ENCODE measurements around the gene ADAMTSL5.
"Not testable (repeated sequence)": the region's sequence is repeated elsewhere in the genome, so short reads cannot be mapped to it uniquely, and the experiment has no call there.

ADAMTSL5 gene

DNA sequence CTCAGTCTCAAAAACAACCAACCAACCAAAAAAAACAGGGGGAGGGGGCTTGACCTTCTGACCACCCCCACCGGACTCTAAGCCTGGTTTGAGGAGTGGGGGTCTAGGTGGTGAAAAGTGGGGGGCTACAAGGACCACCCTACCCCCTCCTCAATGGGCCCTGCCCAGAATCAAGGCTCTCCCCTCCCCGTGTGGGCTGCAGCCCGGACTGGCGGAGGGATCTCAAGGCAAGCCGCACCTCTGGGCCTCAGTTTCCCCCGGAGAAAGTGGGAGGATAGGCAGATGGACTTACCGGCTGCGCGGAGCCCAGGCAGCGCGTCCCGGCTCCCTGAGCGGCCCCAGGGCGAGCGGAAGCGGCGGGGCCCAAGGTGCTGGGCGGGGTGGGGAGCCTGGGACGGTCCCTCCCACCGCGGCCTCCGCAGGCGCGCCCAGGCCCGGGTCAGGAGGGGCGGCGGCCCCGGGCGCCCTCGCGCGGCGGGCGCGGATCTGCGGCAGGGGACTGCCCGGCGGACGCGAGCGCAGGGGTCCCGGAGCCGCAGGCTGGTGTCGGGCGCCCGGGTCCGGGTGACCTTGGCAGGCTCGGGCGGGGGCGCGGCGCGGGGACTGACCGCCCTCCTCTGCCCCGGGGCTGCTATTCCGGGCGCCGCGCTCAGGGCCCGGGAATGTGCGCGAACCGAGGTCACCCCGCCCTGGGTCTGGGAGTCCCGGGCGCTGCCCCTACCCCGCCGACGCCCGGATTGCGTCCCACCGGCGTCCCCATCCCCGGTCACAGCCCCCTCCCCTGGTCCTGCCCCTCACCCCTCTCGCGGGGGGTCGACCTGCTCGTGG lies at the start of gene ADAMTSL5:
TSS of gene ADAMTSL5 (minus strand) at position 349 of the 828 bp plus-strand sequence. CDS start 2,076 bp downstream, outside the sequence.
- DNase-seq (ENCODE audit: low read depth), result peak; percentile 13

DNA sequence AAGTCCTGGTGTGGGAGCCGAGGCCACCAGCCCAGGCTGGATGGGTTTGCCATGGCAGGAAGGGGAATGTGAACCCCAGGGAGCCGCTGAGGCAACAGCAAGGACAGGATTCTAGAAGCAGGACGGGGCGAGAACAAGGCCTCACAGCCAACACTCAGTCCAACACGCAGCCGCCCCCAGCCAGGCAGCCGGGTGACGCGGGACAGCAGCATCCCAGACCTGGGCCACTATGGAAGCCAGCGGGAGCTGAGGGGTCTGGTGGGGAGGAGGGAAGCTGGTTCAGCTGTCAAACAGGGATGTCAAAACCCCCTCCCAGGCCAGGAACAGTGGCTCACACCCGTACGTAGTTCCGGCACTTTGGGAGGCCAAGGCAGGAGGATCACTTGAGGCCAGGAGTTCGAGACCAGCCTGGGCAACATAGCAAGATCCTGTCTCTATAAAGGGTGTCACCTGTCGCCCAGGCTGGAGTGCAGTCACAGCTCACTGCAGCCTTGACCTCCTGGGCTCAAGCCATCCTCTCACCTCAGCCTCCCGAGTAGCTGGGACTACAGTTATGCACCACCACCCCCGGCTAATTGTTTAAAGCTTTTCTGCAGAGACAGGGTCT lies 48.5 kb upstream of the ADAMTSL5 start:
- DNase-seq (ENCODE audit: low read depth), result no peak

GRCh38 chr19:1560286-1560882 lies 47.6 kb upstream of the ADAMTSL5 start:
- DNase-seq (ENCODE audit: low read depth), result no peak

GRCh38 chr19:1558552-1558951 lies 45.7 kb upstream of the ADAMTSL5 start:
- DNase-seq (ENCODE audit: low read depth), result no peak

- no peak for DNase-seq (ENCODE audit: low read depth)
Observed at GRCh38 chr19:1556390-1557070, 43.7 kb upstream of the ADAMTSL5 start.

GRCh38 chr19:1555487-1556389 lies 42.9 kb upstream of the ADAMTSL5 start:
- DNase-seq (ENCODE audit: low read depth), result no peak

DNA sequence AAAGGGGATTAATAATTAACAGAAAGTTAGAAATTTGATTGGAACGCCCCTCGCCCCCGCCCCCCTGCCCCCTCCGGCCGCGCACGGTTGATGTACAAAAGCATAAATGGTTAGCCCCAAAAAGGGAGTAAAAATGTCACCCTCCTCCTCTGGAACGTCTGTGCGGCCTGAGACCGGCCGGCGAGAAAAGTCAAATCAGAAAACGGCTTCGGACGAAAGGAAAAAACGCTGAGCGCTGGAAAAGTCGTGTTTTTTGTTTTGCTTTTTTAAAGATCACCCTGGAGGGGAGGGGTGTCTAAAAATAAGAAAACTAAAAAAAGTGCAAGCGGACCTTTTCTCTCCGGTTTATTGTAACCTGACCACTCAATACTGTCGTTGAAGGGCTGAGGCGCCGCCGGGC lies 42.1 kb upstream of the ADAMTSL5 start:
- no peak for DNase-seq (ENCODE audit: low read depth)

GRCh38 chr19:1553415-1553814 lies 40.6 kb upstream of the ADAMTSL5 start:
- no peak for DNase-seq (ENCODE audit: low read depth)

DNA sequence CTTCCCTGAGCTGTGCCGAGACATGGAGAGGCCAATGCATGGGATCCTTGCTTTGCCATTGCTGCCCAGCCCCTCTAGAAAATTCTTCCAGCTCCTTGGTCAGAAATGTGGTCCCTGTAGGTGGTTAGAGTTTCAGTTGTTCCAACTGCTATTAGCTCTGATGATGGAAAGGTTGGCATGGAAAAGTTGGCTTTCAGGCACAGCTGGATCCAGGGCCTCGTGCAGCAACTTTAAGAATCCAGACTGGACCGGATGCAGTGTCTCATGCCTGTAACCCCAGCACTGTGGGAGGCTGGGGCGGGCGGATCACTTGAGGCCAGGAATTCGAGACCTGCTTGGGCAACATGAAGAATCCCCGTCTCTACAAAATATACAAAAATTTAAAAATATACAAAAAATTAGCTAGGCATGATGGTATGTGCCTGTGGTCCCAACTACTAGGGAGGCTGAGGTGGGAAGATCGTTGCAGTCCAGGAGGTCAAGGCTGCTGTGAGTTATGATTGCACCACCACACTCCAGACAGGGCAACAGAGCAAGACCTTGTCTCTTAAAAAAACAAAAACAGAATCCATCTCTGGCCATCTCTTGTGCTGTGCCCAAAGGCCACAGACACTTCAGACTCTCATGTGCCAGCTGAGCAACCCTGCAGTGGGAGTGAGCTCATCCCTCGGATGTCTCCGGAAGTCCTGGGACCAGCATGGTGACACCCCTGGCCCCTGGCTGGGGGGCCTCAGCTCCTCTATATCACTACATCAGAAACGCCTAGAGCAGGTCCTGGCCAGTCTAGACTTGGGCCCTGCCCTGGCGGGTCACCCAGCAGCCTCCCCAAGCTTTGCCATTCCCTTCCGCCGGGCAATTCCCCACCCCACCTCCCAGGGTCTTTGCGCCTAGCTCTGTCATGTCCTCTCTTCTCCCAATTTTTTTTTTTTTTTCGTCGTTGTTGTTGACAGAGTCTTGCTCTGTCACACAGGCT lies 38.5 kb upstream of the ADAMTSL5 start:
- DNase-seq (ENCODE audit: low read depth), result no peak

DNA sequence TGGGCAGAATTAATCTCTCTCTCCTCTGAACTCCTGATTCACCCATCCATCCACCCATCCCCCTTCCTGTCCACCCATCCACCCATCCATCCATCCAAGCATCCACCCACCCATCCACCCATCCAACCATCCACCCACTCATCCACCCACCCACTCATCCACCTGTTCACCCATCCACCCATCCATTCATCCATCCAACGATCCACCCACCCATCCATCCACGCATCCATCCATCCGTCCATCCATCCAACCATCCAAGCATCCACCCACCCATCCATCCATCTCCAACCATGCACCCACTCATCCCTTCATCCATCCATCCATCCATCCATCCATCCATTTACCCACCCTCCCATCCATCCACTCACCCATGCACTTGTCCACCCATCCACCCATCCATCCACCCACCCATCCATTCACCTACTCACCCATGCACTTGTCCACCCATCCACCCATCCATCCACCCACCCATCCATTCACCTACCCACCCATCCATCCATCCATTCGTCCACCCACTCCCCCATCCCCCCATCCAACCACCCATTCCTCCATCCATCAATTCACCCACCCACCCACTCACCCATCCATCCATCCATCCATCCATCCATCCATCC lies 36.6 kb upstream of the ADAMTSL5 start:
- no peak for DNase-seq (ENCODE audit: low read depth)

DNA sequence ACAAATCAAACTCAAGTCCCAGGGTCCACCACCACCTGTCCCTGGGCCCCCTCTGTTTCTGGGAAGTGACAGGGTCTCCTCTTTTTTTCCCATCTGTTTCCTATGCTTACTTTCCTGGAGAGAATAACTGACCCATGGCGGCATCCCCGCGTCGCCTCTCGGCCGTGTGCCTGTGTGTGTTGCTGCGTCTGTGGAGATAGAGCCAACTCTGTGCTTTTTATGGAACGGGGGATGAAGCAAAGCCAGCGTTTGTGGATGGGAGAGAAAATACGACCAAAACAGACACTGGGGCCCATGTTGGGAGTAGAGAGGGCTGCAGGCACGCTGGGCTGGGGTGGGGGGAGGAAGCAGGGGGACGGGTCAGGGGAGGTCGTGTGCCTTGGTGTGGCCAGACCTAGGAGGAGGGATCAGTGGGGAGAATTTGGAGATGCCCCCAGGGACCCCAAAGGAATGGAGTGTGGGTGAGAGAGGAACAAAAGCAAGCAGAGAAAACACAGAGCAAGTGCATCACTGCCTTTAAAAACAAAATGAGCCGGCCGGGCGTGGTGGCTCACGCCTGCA lies 27.6 kb upstream of the ADAMTSL5 start:
- no peak for DNase-seq (ENCODE audit: low read depth)

- not testable (repeated sequence) for DNase-seq (ENCODE audit: low read depth)
Observed at GRCh38 chr19:1539749-1540148, 26.9 kb upstream of the ADAMTSL5 start.

GRCh38 chr19:1538978-1539377 lies 26.2 kb upstream of the ADAMTSL5 start:
- DNase-seq (ENCODE audit: low read depth), result no peak

- not testable (repeated sequence) for DNase-seq (ENCODE audit: low read depth)
Observed at GRCh38 chr19:1535699-1536098, 22.9 kb upstream of the ADAMTSL5 start.

GRCh38 chr19:1534972-1535371 lies 22.2 kb upstream of the ADAMTSL5 start:
- DNase-seq (ENCODE audit: low read depth), result no peak

DNA sequence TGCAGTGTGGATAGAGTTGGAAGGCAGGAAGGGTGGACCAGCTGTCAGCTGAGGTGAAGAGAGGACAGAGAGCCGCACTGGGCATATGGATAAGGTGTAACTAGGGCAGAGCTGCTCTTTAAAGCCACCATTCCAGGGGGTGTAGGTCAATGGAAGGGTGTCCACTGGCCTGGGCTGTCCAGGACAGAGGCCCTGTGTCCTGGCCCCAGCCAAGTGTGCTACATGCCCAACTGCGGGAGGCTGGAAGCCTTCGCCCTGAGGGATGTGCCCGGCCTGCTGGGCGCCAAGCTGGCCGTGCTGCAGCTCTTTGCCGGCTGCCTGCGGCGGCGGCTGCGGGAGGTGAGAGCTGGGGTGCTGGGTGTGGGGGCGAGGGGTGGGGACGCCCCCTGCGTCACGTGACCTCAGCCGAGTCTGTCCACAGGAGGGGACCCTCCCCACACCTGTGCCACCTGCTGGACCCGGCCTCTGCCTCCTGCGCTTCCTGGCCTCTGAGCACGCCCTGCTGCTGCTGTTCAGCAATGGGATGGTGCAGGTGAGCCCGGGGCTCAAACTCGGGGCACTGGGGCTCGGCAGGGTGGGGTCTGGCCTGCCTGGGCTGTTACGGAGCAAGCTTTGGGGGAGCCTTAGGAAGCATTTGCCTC lies 20.8 kb upstream of the ADAMTSL5 start:
- no peak for DNase-seq (ENCODE audit: low read depth)

- DNase-seq (ENCODE audit: low read depth), result no peak
Observed at GRCh38 chr19:1532003-1532402, 19.2 kb upstream of the ADAMTSL5 start.

GRCh38 chr19:1531587-1531986 lies 18.8 kb upstream of the ADAMTSL5 start:
- DNase-seq (ENCODE audit: low read depth), result no peak

DNA sequence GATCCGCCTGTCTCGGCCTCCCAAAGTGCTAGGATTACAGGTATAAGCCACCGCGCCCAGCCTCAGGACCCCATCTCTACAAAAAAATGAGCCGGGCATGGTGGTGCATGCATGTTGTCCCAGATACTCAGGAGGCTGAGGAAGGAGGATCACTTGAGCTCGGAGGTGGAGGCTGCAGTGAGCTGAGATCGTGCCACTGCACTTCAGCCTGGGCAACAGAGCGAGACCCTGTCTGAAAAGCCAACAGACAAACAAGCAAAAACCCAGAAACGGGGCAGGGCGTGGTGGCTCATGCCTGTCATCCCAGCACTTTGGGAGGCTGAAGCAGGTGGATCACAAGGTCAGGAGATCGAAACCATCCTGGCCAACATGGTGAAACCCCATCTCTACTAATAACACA lies 18.0 kb upstream of the ADAMTSL5 start:
- DNase-seq (ENCODE audit: low read depth), result not testable (repeated sequence)

Measured in fibroblast of the conjunctiva (primary cell).